ENCODE measurements around the gene DIPK1A.

Gene DIPK1A

GRCh38 chr1:92851729-92852128 lies 109.5 kb downstream of the DIPK1A start:
- no peaks in the 10 kb centered on the region for H3K9me3 ChIP-seq (ENCODE audit: control insufficient read depth in 2 of 2, low read length in 2 of 2)
- no peak overlapping the region for H3K9ac ChIP-seq (ENCODE audit: low read length in 2 of 2)

GRCh38 chr1:92850019-92850418 lies 111.2 kb downstream of the DIPK1A start:
- Histone ChIP-seq H3K27ac (ENCODE audit: low read length) (no peak overlapping the region), H3K36me3 (ENCODE audit: control insufficient read depth in 2 of 2, insufficient read depth in 2 of 2, low read length in 2 of 2) (peaks cover 5 to 6% of the 10 kb centered on the region in 2 donors), H3K9ac (ENCODE audit: low read length in 2 of 2) (no peak overlapping the region), H3K9me3 (ENCODE audit: control insufficient read depth in 2 of 2, low read length in 2 of 2) (no peaks in the 10 kb centered on the region), H3K4me1 (ENCODE audit: control insufficient read depth, insufficient read depth, low read length) (no peaks in the 10 kb centered on the region), H3K4me3 (ENCODE audit: low read length in 2 of 2) (no peak overlapping the region), H3K27me3 (ENCODE audit: control insufficient read depth in 1 of 2, insufficient read depth in 2 of 2, low read length in 2 of 2) (no peaks in the 10 kb centered on the region)

More at GRCh38 chr1:92851729-92852128, 109.5 kb downstream of the DIPK1A start:
- Histone ChIP-seq H3K27ac (ENCODE audit: low read length) (no peak overlapping the region), H3K36me3 (ENCODE audit: control insufficient read depth in 2 of 2, insufficient read depth in 2 of 2, low read length in 2 of 2) (peaks cover 4 to 5% of the 10 kb centered on the region in 2 donors), H3K27me3 (ENCODE audit: control insufficient read depth in 1 of 2, insufficient read depth in 2 of 2, low read length in 2 of 2) (no peaks in the 10 kb centered on the region), H3K4me3 (ENCODE audit: low read length in 2 of 2) (no peak overlapping the region), H3K4me1 (ENCODE audit: control insufficient read depth, insufficient read depth, low read length) (no peaks in the 10 kb centered on the region)

- no peaks in the 10 kb centered on the region for H3K9me3 ChIP-seq (ENCODE audit: control insufficient read depth in 2 of 2, low read length in 2 of 2)
- peaks cover 14% of the 10 kb centered on the region in 2 donors for H3K36me3 ChIP-seq (ENCODE audit: control insufficient read depth in 2 of 2, insufficient read depth in 2 of 2, low read length in 2 of 2)
- no peaks in the 10 kb centered on the region for H3K4me1 ChIP-seq (ENCODE audit: control insufficient read depth, insufficient read depth, low read length)
- H3K27me3 ChIP-seq (ENCODE audit: control insufficient read depth in 1 of 2, insufficient read depth in 2 of 2, low read length in 2 of 2): no peaks in the 10 kb centered on the region
- H3K9ac ChIP-seq (ENCODE audit: low read length in 2 of 2): no peak overlapping the region
- no peak overlapping the region for H3K4me3 ChIP-seq (ENCODE audit: low read length in 2 of 2)
- no peak overlapping the region for H3K27ac ChIP-seq (ENCODE audit: low read length)
Observed at GRCh38 chr1:92848201-92848600, 113.1 kb downstream of the DIPK1A start.

- Histone ChIP-seq H3K9me3 (ENCODE audit: control insufficient read depth in 2 of 2, low read length in 2 of 2) (no peaks in the 10 kb centered on the region), H3K4me1 (ENCODE audit: control insufficient read depth, insufficient read depth, low read length) (no peaks in the 10 kb centered on the region), H3K4me3 (ENCODE audit: low read length in 2 of 2) (no peak overlapping the region), H3K36me3 (ENCODE audit: control insufficient read depth in 2 of 2, insufficient read depth in 2 of 2, low read length in 2 of 2) (peaks cover 24 to 31% of the 10 kb centered on the region in 2 donors), H3K27ac (ENCODE audit: low read length) (no peak overlapping the region), H3K27me3 (ENCODE audit: control insufficient read depth in 1 of 2, insufficient read depth in 2 of 2, low read length in 2 of 2) (no peaks in the 10 kb centered on the region), H3K9ac (ENCODE audit: low read length in 2 of 2) (no peak overlapping the region)
Observed at GRCh38 chr1:92845908-92846307, 115.4 kb downstream of the DIPK1A start.

- no peak overlapping the region for H3K27ac ChIP-seq (ENCODE audit: low read length)
- no peaks in the 10 kb centered on the region for H3K27me3 ChIP-seq (ENCODE audit: control insufficient read depth in 1 of 2, insufficient read depth in 2 of 2, low read length in 2 of 2)
- H3K4me1 ChIP-seq (ENCODE audit: control insufficient read depth, insufficient read depth, low read length): no peaks in the 10 kb centered on the region
- no peak overlapping the region for H3K4me3 ChIP-seq (ENCODE audit: low read length in 2 of 2)
- H3K9ac ChIP-seq (ENCODE audit: low read length in 2 of 2): no peak overlapping the region
- no peaks in the 10 kb centered on the region for H3K9me3 ChIP-seq (ENCODE audit: control insufficient read depth in 2 of 2, low read length in 2 of 2)
- peaks cover 29 to 41% of the 10 kb centered on the region in 2 donors for H3K36me3 ChIP-seq (ENCODE audit: control insufficient read depth in 2 of 2, insufficient read depth in 2 of 2, low read length in 2 of 2)
Observed at GRCh38 chr1:92844439-92844838, 116.8 kb downstream of the DIPK1A start.

GRCh38 chr1:92843429-92844352 lies 117.6 kb downstream of the DIPK1A start:
- Histone ChIP-seq H3K27me3 (ENCODE audit: control insufficient read depth in 1 of 2, insufficient read depth in 2 of 2, low read length in 2 of 2) (no peaks in the 10 kb centered on the region), H3K9me3 (ENCODE audit: control insufficient read depth in 2 of 2, low read length in 2 of 2) (no peaks in the 10 kb centered on the region), H3K27ac (ENCODE audit: low read length) (no peak overlapping the region), H3K9ac (ENCODE audit: low read length in 2 of 2) (no peak overlapping the region), H3K4me1 (ENCODE audit: control insufficient read depth, insufficient read depth, low read length) (no peaks in the 10 kb centered on the region), H3K4me3 (ENCODE audit: low read length in 2 of 2) (no peak overlapping the region), H3K36me3 (ENCODE audit: control insufficient read depth in 2 of 2, insufficient read depth in 2 of 2, low read length in 2 of 2) (peaks cover 33 to 44% of the 10 kb centered on the region in 2 donors)

GRCh38 chr1:92843046-92843423 lies 118.2 kb downstream of the DIPK1A start:
- Histone ChIP-seq H3K4me1 (ENCODE audit: control insufficient read depth, insufficient read depth, low read length) (no peaks in the 10 kb centered on the region), H3K36me3 (ENCODE audit: control insufficient read depth in 2 of 2, insufficient read depth in 2 of 2, low read length in 2 of 2) (peaks cover 36 to 44% of the 10 kb centered on the region in 2 donors), H3K9me3 (ENCODE audit: control insufficient read depth in 2 of 2, low read length in 2 of 2) (no peaks in the 10 kb centered on the region), H3K27me3 (ENCODE audit: control insufficient read depth in 1 of 2, insufficient read depth in 2 of 2, low read length in 2 of 2) (no peaks in the 10 kb centered on the region), H3K9ac (ENCODE audit: low read length in 2 of 2) (no peak overlapping the region), H3K4me3 (ENCODE audit: low read length in 2 of 2) (no peak overlapping the region), H3K27ac (ENCODE audit: low read length) (no peak overlapping the region)

- no peak overlapping the region for H3K27ac ChIP-seq (ENCODE audit: low read length)
- no peak overlapping the region for H3K4me3 ChIP-seq (ENCODE audit: low read length in 2 of 2)
- no peaks in the 10 kb centered on the region for H3K4me1 ChIP-seq (ENCODE audit: control insufficient read depth, insufficient read depth, low read length)
- no peak overlapping the region for H3K9ac ChIP-seq (ENCODE audit: low read length in 2 of 2)
- peaks cover 43 to 44% of the 10 kb centered on the region in 2 donors for H3K36me3 ChIP-seq (ENCODE audit: control insufficient read depth in 2 of 2, insufficient read depth in 2 of 2, low read length in 2 of 2)
- no peaks in the 10 kb centered on the region for H3K9me3 ChIP-seq (ENCODE audit: control insufficient read depth in 2 of 2, low read length in 2 of 2)
- H3K27me3 ChIP-seq (ENCODE audit: control insufficient read depth in 1 of 2, insufficient read depth in 2 of 2, low read length in 2 of 2): no peaks in the 10 kb centered on the region
Observed at GRCh38 chr1:92842082-92843045, 118.9 kb downstream of the DIPK1A start.

- Histone ChIP-seq H3K36me3 (ENCODE audit: control insufficient read depth in 2 of 2, insufficient read depth in 2 of 2, low read length in 2 of 2) (peaks cover 50 to 57% of the 10 kb centered on the region in 2 donors), H3K27me3 (ENCODE audit: control insufficient read depth in 1 of 2, insufficient read depth in 2 of 2, low read length in 2 of 2) (no peaks in the 10 kb centered on the region), H3K27ac (ENCODE audit: low read length) (no peak overlapping the region), H3K9me3 (ENCODE audit: control insufficient read depth in 2 of 2, low read length in 2 of 2) (no peaks in the 10 kb centered on the region), H3K4me1 (ENCODE audit: control insufficient read depth, insufficient read depth, low read length) (no peaks in the 10 kb centered on the region), H3K9ac (ENCODE audit: low read length in 2 of 2) (no peak overlapping the region), H3K4me3 (ENCODE audit: low read length in 2 of 2) (no peak overlapping the region)
Observed at GRCh38 chr1:92840600-92840999, 120.7 kb downstream of the DIPK1A start.

- no peak overlapping the region for H3K9ac ChIP-seq (ENCODE audit: low read length in 2 of 2)
- peaks cover 54 to 66% of the 10 kb centered on the region in 2 donors for H3K36me3 ChIP-seq (ENCODE audit: control insufficient read depth in 2 of 2, insufficient read depth in 2 of 2, low read length in 2 of 2)
- peaks cover 4% of the 10 kb centered on the region for H3K4me1 ChIP-seq (ENCODE audit: control insufficient read depth, insufficient read depth, low read length)
- H3K4me3 ChIP-seq (ENCODE audit: low read length in 2 of 2): no peak overlapping the region
- H3K27me3 ChIP-seq (ENCODE audit: control insufficient read depth in 1 of 2, insufficient read depth in 2 of 2, low read length in 2 of 2): no peaks in the 10 kb centered on the region
- no peaks in the 10 kb centered on the region for H3K9me3 ChIP-seq (ENCODE audit: control insufficient read depth in 2 of 2, low read length in 2 of 2)
- H3K27ac ChIP-seq (ENCODE audit: low read length): no peak overlapping the region
Observed at GRCh38 chr1:92839442-92839841, 121.8 kb downstream of the DIPK1A start.
